ENCODE measurements around the gene NFATC2IP.
"Not testable (repeated sequence)": the region's sequence is repeated elsewhere in the genome, so short reads cannot be mapped to it uniquely, and the experiment has no call there.

NFATC2IP gene

DNA sequence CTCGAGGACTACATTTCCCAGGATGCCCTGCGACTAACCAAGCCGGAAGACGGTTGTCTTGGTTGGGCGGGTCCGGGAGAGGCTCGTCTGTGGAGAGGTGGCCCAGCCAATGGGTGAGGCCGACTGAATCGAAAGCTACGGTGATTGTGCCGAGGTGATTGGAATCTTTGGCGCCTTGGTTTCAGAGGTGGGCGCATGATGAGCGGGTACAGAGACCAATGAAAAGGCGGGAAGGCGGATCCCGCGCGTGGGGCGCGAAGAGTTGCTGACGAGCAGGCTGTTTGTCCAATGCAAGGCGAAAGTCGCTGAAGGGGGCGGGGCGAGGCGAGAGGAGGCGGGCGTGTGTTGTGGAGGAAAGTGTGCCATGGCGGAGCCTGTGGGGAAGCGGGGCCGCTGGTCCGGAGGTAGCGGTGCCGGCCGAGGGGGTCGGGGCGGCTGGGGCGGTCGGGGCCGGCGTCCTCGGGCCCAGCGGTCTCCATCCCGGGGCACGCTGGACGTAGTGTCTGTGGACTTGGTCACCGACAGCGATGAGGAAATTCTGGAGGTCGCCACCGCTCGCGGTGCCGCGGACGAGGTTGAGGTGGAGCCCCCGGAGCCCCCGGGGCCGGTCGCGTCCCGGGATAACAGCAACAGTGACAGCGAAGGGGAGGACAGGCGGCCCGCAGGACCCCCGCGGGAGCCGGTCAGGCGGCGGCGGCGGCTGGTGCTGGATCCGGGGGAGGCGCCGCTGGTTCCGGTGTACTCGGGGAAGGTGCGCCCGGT is at the start of gene NFATC2IP:
NFATC2IP (plus strand) TSS at position 290 of the 762 bp plus-strand sequence; CDS start at position 365, 75 bp downstream.
- DNase-seq: peak; percentile 100

DNA sequence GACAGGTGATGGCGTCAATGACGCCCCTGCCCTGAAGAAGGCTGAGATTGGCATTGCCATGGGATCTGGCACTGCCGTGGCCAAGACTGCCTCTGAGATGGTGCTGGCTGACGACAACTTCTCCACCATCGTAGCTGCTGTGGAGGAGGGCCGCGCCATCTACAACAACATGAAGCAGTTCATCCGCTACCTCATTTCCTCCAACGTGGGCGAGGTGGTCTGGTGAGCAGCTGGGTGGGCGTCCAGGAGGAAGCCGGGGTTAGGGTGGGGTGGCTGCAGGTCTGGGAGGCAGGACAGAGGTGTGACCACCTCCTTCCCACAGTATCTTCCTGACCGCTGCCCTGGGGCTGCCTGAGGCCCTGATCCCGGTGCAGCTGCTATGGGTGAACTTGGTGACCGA is 48.9 kb upstream of the NFATC2IP start:
- no peak for DNase-seq

DNA sequence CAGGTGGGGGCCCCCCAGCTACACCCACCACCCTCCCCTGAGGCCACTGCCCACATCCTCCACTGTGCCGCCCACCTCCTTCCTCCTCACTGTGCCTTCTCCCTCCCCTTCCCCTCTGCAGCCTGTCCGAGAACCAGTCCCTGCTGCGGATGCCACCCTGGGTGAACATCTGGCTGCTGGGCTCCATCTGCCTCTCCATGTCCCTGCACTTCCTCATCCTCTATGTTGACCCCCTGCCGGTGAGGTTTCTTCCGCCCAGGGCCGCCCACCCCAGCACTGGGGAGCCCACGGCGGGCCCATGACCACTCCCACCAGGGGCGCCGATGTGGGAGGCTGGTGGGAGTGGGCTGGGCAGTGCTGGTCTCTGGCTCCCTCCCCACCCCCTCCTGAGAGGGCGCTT is 47.8 kb upstream of the NFATC2IP start:
- DNase-seq: no peak

DNA sequence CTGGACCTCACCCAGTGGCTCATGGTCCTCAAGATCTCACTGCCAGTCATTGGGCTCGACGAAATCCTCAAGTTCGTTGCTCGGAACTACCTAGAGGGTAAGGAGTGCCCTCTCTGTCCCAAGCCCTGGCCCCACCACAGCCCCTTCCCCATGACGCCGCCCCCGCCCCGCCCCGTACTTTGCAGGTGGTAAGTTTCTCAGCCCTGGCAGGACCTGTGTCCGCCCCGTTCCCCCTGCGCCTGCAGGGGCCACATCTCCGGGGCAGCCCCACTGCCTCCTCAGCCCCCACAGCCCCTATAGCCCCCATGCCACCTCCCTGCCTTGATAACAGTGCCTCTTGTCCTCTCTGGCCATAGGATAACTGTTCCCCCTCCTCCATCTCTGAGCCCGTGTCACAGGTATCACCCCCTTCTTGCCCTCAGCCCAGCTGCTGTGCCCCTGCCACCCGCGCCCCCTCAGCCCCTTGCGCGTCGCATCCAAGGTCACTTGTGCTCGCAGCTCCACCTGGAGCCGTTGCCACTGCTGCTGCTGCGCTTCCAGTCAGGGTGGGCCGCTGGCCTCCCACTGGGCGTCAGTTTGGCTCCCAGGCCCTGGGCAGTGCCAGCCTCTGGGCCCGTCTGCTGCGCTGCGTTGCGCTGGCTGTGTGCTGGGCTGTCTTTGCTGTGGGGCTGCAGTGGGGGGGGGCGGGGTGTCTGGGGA is 47.2 kb upstream of the NFATC2IP start:
- DNase-seq: no peak

DNA sequence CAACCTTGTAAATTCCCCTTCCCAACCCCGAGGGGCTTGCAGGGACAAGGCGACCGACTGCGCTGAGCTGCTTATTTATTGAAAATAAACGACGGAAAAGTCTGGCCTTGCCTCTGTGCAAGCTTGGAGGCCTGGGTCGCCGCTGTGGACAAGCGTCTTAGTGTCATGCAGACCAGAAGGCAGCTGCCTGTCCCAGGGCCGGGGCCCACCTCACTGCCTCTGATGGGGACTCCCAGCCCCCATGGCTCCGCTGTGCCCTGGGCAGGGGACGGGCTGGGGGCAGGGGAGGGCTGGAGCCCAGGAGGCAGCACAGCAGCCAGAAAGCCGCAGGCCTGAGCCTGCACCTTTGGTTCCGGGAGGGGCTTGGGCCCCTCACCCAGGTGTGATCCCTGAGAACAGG is 46.4 kb upstream of the NFATC2IP start:
- DNase-seq: no peak

DNA sequence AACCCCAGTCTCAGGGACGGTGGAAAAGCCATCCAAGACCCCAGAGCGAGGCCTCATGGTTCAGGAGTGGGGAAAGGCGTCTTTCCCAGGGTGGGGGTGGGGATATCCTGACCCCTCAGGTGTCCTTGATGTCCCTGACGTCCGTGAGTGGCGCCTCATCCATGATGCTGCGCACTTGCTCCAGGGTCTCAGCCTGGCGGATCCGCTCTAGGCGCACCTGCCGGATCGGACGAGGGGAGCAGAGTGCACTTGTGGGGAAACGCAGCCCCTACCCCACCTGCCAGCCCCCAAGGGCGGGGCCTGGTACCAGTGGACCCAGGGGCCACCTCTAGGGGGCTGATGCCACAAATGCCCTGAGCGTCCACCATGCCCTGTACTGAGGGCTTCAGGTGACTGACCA is 45.9 kb upstream of the NFATC2IP start:
- DNase-seq: no peak

DNA sequence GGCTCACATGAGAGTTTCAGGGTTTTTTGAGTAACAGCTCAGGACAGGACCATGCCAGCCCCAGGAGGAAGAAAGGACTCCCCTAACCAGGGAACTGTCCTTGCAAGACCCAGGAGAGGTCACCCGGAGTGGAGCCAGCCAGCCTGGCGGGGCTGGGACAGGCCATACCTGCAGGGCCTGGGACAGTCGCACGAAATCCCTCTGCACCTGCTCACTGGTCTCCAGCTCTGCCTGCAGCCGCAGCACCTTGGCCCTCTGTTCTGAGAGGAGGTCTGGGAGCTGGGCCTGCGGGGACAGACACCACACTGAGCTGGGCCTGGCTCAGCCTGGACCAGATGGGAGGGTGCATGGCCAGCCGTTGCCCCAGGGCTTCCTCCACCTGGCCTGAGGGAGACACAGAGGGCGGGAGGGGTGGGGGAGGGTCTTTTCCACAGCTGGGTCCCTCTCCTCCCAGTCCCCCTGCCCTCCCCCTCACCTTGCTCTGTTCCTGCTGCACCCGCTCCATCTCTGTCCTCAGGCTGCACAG is 45.4 kb upstream of the NFATC2IP start:
- no peak for DNase-seq

DNA sequence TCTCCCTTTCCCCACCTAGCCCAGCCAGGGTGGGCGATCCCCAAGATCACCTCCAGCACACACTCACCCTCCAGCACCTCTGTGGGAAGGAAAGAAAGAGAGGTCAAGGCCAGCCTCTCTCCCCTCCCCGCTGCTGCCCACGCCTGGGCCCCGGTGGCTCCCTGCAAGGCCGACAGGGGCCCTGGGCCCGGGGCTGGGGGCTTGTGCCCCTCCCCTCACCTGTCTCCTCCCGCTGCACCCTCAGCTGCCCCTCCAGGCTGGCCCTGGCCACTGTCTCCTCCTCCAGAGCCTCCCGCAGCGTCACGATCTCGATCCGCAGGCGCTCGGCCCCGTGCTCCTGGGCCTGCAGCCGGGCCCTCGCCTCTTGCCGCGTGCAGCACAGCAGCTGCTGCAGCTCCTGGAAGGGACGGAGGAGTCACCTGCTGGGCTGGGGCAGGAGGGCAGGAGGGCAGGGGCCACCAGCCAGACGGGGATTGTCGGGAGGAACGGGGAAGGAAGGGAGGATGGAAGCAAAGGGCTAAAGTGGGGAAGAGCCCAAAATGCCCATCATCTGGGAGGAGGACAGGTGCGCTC is 44.9 kb upstream of the NFATC2IP start:
- DNase-seq: no peak

DNA sequence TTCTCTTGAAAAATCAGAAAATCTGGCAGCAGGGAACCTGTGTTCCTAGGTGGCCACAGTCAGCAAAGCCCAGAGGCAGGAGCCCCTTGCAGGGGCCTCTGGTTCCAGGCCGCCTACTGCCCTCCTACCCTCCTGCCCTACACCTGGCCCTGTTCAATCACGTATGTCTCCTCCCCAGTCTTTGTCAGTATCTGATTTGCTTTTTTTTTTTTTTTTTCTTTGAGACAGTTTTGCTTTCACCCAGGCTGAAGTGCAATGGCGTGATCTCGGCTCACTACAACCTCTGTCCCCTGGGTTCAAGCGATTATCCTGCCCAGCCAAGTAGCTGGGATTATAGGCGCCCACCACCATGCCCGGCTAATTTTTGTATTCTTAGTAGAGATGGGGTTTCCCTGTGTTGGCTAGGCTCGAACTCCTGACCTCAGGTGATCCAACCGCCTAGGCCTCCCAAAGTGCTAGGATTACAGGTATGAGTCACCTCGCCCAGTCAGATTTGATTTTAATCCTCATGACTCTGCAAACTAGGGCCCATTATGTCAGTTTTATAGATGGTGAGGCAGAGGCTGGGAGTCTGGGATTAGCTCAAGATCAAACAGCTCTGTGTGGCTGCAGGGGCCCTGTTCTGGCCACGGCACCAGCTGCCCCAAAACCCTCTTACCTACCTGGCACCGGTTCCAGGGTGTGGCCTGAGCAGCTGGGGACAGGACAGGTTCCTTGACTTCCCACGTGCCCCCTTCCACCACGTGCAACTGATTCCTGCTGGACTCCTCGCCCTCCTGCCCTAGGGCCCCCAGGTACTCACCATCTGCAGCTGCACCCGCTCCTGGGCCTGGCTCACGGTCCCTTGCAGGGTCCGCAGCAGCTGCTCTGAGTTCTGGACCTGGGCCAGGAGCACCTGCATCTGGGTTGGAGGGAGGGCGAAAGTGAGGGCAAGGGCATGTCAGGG is 40.4 kb upstream of the NFATC2IP start:
- DNase-seq: no peak

DNA sequence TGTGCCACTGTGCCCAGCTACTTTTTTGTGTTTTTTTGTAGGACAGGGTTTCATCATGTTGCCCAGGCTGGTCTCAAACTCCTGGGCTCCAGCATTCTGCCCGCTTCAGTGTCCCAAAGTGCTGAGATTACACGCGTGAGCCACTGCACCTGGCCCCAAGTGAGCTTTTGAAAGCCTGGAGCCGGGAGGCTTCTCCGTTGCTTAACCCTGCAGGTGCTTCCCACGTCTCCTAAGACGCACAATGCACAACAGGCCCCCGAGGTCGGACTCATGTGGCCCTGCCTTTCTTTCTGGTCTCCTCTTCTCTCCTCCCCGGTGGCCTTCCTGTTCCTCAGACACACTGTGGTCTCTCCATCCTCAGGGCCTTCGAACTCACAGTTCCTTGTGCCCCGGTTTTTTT is 38.2 kb upstream of the NFATC2IP start:
- no peak for DNase-seq

DNA sequence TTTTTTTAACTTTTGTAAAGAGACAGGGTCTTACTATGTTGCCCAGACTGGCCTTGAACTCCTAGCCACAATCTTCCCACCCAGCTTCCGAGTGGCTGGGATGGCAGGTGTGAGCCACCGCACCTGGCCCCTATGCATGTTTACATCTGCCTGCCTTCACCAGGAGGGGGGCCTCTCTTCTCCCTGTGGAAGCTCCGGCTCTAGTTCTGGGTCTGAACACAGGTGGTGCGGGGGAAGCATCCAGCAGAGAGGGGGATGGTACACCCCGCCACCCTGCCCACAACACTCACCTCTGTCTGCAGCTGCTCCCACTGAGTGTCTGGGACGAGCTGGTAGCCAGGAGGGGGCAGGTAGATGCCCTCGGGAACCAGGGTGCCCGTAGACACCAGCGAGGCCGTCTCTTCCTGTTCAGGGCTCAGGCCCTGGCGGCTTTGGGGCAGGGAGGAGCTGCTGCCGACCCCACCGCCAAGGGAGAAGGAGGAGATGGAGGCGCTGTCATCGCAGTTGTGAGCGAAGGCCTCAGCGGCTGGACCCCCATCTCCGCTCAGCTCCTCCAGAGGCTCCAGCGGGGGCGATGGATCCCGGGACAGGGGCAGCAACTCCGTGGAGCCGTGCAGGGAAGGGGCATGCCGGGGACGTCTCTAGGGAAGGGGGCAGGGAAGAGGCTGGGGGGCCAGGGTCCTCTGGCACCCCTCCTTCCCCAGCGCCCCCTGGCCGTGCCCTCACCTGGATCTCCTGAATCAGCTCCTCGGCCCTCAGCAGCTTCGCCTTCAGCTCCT is 36.6 kb upstream of the NFATC2IP start:
- no peak for DNase-seq

DNA sequence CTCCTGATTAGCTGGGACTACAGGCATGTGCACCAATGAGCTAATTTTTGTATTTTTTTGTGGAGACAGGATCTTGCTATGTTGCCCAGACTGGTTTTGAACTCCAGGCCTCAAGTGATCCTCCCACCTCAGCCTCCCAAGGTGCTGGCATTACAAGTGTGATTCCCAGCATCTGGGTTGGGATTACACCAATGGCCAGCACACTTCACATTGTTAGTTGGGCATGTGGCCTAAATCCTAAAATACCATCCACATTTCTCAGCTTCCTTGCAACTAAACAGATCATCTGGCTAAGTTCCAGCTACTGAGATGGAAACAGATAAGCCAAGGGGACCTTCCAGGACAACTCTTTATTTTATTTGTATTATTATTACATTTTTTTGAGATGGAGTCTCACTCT is 35.6 kb upstream of the NFATC2IP start:
- DNase-seq: peak; percentile 57

DNA sequence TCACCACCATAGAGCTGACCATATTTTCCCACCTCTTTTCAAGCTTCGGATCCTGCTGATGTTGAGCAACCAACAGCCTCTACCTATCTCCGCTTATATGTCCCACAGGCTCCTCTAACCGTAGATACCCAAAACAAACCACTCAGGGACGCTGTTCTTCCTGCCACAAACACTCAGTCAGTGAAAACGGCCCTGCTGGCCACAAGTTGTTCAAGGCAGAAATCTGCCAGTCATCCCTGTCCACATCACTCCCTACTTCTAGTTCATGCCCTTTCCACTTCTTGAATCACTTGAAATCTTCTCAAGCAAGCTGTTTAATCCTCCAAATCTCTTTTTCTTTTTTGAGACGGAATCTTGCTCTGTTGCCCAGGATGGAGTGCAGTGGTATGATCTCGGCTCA is 33.6 kb upstream of the NFATC2IP start:
- DNase-seq: no peak

DNA sequence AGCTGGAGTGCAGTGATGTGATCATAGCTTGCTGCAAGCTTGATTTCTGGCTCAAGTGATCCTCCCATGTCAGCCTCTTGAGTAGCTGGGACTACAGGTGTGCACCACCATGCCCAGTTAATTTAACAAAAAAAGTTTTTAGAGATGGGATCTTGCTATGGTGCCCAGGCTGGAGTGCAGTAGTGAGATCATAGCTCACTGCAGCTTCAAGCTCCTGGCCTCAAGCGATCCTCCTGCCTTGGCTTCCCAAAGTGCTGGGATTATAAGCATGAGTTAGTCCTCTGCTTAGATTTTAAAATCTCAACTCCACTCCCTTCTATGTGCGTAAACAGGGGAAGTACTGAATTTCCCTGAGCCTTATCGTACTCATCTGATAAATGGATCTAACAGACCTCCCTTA is 32.0 kb upstream of the NFATC2IP start:
- no peak for DNase-seq

DNA sequence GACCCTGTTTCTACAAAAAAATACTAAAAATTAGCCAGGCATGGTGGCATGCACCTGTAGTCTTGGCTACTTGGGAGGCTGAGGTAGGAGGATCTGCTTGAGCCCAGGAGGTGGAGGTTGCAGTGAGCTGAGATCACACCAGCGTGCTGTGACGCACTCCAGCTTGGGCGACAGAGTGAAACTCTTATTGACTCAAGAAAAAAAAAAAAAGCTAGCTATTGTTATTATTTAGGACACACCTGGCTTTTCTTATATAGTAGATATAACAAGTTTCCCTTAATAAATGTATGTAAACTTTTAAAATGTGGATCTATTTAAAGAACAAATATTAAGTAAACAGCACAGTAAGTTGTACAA is 27.5 kb upstream of the NFATC2IP start:
- no peak for DNase-seq

DNA sequence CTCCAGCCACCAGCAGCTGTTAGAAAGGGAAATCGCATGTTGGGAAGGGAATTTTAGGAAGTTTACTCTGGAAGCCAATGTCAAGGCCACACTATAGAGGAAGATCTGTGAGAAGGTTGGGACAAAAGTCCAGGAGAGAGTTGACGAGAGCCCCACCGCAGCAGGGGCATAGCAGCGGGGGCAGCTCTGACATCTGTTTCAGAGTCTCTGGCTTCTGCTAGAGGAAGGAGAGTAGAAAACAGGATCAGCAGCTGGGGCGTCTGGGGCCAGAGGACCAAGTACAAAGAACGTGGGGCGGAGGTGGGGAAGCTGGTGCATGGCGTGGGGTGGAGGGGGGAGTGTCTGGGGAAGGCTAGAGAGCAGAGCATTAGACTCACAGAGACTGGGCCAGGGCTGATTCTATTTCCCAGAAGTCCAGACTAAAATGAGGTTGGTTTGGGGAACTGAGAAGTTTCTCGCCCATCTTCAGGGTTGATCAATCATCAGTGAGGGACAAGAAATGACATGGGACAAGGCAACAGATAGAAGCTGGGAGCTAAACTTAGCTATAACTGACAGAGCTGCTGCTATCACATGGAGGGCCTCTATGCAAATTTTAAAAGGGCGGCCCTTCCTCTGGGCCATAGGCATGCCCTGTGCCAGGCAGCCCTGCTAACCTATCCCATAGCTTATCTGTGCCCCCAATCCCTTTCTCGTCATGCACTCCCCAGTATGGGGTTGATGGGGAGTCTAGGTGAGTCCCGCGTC is 26.9 kb upstream of the NFATC2IP start:
- DNase-seq: no peak

DNA sequence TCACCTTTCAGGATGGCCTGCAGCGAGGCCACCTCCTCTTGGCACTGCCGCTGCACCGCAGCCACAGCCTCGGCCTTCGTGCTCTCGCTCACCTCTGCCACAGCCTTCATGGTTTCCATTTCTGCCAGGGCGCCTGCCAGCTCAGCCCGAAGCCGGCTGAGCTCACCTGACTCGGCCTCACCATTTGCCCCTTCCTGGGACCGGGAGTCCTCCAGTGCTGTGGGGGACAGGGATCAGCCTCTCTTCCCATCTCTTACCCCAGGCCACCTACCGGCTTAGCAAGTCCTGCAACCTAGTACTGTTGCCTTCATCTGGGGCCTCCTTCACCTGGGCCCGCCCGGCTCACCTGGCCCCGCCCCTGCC is 26.4 kb upstream of the NFATC2IP start:
- DNase-seq: no peak

DNA sequence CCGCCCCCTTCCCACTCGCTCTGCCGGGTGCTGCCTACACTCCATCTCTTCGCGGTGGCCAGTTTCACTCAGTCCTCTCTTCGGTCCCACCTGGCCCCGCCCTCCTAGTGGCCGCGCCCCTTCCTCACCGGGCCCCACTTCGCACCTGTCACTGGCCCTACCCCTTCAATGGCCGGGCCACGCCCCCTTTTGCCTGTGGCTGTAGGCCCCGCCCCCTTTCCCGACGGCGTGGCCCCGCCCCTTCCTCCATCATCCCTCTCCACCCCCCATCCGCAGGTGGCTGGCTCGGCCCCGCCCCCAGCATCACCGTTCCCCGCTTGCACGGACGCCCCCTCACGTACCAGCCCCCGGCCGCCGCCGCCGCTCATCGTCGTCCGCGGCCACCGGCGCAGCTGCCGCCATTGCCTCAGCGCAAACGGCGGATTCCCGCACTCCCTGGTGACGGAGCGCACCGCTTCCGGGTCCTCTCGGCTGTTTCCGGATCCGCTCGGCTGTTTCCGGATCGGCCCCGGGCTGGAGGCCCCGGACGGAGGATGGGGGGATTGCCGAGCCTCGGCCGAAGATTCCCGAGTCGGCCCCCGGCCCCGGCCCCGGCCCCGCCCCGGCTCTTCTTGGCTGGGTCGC is 25.9 kb upstream of the NFATC2IP start, which contains the start of gene RABEP2:
RABEP2 (minus strand) TSS at position 477 of the 624 bp plus-strand sequence; CDS start at position 402, 75 bp downstream.
- peak; percentile 87 for DNase-seq

DNA sequence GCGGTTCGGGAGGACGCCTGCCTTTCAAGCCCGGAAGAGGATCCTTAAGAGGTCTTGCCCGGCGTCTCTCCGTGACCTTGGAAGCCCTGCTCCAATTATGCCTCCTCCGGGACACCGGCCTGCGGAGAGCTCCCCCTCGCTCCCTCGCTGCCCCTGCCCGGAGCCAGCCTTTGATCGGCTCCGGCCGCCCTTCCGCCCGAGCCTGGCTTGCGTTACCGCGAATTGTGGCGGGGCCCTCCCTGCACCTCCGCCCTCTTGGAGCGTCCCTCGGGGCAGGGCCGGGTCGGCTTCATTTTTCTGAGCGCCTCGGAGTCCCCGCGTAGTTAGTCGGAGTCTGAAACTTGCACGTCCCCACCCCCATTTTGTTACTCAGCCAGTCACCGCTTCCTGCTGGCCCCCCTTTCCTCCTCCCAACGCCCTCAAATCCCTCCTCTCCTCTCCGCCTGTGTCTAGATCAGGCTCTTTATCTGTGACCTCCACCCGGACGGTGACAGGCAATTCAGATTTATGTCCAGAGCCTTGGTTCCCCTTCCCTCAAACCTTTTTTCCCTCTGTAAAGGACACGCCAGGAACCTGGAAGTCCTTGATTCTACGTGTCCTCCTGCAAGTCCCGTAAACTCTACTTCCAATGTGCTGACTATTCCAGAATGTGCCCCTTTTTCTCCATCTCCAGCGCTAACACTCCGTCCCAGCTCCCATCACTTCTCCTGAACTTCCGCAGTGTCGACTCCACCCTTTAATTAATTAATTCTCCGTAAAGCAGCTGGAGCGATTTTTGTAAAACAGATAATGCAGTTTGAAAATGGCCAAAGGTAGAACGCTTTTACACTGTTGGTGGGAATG is 25.1 kb upstream of the NFATC2IP start:
- DNase-seq: peak; percentile 83

DNA sequence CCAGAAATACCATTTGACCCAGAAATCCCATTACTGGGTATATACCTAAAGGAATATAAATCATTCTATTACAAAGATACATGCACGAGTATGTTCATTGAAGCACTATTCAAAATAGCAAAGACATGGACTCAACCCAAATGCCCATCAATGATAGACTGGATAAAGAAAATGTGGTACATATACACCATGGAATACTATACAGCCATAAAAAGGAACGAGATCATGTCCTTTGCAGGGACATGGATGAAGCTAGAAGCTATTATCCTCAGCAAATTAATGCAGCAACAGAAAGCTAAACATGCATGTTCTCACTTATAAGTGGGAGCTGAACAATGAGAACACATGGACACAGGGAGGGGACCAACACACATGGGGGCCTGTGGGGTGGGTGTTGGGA is 24.5 kb upstream of the NFATC2IP start:
- DNase-seq: not testable (repeated sequence)

All from fibroblast of upper back skin (primary cell).